Ascending aorta (tissue), 2 donors: ENCODE measurements around the gene POLG2. TPM values are rescaled to one million over a fixed set of nuclear protein-coding genes. Genes with fewer than 3 reads are reported as not detected.
"Not testable (repeated sequence)": the region's sequence is repeated elsewhere in the genome, so short reads cannot be mapped to it uniquely, and the experiment has no call there.

ENCODE experiments used
- DNase-seq, 2 donors: peaks; one replicate each; pipeline ENCODE4 v3.0.0-alpha.2; 2019; ENCODE audit warnings: low spot score in 2 of 2
- H3K27ac ChIP-seq, 2 donors: fragments of 200-600 bp; sonication (generic); one replicate each; pipeline ENCODE4 v1.5.1; 2016 to 2017; ENCODE audit warnings: mild to moderate bottlenecking in 1 of 2
- H3K27me3 ChIP-seq: fragments of 200-600 bp; sonication (generic); one replicate; pipeline ENCODE4 v1.5.1; 2017
- H3K36me3 ChIP-seq, 2 donors: fragments of 200-600 bp; sonication (generic); one replicate each; pipeline ENCODE4 v1.5.1; 2016
- H3K4me1 ChIP-seq, 2 donors: fragments of 200-600 bp; sonication (generic); one replicate each; pipeline ENCODE4 v1.5.1; 2016 to 2017; ENCODE audit warnings: mild to moderate bottlenecking in 1 of 2
- H3K4me3 ChIP-seq, 2 donors: fragments of 200-600 bp; sonication (generic); one replicate each; pipeline ENCODE4 v1.5.1; 2016 to 2017; ENCODE audit warnings: mild to moderate bottlenecking in 1 of 2
- H3K9me3 ChIP-seq, 2 donors: fragments of 200-600 bp; sonication (generic); one replicate each; pipeline ENCODE4 v1.5.1; 2016
- intact Hi-C: fragments of 100-400 bp; cut with DNase I; formaldehyde crosslinking; loops from one replicate; pipeline ENCODE4 v1.15.1; 2023
- total RNA-seq: library from RNA; depleted of rRNA; stranded (reverse); fragments of >200 nt; gene quantifications from one replicate; pipeline ENCODE4 v1.1.0, GENCODE V29; 2016
- TF ChIP-seq, protein P1 (sequence below), 3 experiments: fragments of 200-600 bp in 2 of 3; fragments of 450-650 bp in 1 of 3; sonication (generic) in 2 of 3; IDR thresholded peaks; one replicate each; pipeline ENCODE4 v1.5.1; 2016 to 2019; ENCODE audit warnings: antibody characterized with exemption in 3 of 3, mild to moderate bottlenecking in 1 of 3, moderate library complexity in 1 of 3

Gene POLG2
- total RNA-seq, 1 donor from 2014 or later: 1.5 TPM

DNA sequence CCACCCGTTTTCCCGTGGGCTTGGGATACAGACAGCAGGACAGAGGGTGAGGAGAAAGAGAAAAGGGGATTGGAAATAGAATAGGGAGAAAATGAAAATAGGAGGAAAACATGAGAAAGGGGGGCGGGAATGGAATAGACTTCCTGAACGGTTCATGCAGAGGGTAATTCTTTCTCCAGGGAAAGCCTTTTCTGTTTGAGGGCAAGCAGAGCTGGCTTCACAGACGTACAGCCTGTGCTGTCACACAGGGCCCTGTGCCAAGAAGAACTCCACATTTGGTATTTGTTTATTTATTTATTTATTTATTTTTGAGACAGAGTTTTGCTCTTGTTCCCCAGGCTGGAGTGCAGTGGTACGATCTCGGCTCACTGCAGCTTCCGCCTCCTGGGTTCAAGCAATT is 35.9 kb downstream of the POLG2 start:
- TF ChIP-seq, protein P1, sequence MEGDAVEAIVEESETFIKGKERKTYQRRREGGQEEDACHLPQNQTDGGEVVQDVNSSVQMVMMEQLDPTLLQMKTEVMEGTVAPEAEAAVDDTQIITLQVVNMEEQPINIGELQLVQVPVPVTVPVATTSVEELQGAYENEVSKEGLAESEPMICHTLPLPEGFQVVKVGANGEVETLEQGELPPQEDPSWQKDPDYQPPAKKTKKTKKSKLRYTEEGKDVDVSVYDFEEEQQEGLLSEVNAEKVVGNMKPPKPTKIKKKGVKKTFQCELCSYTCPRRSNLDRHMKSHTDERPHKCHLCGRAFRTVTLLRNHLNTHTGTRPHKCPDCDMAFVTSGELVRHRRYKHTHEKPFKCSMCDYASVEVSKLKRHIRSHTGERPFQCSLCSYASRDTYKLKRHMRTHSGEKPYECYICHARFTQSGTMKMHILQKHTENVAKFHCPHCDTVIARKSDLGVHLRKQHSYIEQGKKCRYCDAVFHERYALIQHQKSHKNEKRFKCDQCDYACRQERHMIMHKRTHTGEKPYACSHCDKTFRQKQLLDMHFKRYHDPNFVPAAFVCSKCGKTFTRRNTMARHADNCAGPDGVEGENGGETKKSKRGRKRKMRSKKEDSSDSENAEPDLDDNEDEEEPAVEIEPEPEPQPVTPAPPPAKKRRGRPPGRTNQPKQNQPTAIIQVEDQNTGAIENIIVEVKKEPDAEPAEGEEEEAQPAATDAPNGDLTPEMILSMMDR (IDR thresholded peaks at IDR 0.05): no peak
- H3K27me3 ChIP-seq: no peaks in the 10 kb centered on the region
- intact Hi-C loops: no loop called here
- DNase-seq: no peak
- H3K9me3 ChIP-seq: no peaks in the 10 kb centered on the region
- H3K36me3 ChIP-seq: no peaks in the 10 kb centered on the region
- no peaks in the 10 kb centered on the region for H3K4me1 ChIP-seq
- no peak overlapping the region for H3K4me3 ChIP-seq
- H3K27ac ChIP-seq: no peak overlapping the region

DNA sequence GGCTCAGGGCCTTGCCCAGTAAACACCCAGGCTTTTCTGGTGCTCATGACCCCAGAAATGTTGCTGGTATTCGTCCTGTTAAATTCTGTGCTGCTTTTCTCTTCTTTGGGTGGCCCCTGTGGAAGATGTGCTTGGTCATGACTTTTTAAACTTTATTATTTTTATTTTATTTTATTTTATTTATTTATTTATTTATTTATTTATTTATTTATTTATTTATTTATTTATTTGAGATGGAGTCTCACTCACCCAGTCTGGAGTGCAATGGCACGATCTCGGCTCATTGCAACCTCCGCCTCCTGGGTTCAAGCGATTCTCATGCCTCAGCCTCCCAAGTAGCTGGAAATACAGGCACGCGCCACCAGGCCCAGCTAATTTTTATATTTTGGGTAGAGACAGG is 37.0 kb downstream of the POLG2 start:
- intact Hi-C loops, H3K27me3 ChIP-seq, H3K4me3 ChIP-seq, DNase-seq, H3K4me1 ChIP-seq, H3K9me3 ChIP-seq, H3K27ac ChIP-seq, H3K36me3 ChIP-seq: not testable (repeated sequence)

DNA sequence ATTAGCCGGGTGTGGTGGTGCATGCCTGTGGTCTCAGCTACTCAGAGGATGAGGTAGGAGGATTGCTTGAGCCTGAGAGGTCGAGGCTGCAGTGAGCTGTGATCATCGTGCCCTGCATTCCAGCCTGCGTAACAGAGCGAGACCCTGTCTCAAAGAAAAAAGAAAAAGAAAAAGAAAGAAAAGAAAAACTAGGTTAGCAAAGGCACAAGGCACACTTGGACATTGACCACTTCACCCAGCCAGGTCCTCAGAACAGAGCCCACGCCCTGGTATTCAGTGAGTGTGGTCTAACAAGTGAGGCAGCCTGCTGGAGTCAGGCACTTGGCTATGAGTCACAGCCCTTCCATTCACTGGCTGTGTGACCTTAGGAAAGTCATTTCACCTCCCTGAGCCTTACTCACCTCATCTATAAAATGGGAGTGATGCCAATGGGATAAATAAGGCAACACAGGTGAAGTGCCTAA is 37.5 kb downstream of the POLG2 start:
- no peaks in the 10 kb centered on the region for H3K9me3 ChIP-seq
- intact Hi-C loops: no loop called here
- H3K36me3 ChIP-seq: no peaks in the 10 kb centered on the region
- H3K4me1 ChIP-seq: no peaks in the 10 kb centered on the region
- DNase-seq: no peak
- no peak overlapping the region for H3K4me3 ChIP-seq
- TF ChIP-seq, protein P1 (IDR thresholded peaks at IDR 0.05): no peak
- no peaks in the 10 kb centered on the region for H3K27me3 ChIP-seq
- no peak overlapping the region for H3K27ac ChIP-seq

DNA sequence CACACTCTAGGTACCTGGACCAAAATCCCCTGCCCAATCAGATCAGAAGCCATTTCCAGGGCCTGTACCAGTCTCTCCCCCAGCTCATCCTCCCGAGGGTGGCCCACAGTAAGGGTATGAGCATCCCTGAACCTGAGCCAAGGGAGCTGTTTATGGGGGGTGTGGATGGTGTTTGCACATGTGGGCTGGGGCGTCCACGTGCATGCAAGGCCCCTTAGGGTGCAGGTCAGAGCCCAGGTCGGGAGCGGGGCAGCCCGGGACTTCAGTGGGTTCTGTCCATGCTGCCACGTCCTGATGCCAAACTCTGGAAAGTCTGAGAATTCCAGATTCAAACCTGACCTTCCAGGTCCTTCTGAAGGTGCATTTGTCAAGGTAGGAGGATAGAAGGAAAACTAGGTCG is 38.1 kb downstream of the POLG2 start:
- Histone ChIP-seq H3K4me3 (no peak overlapping the region), H3K36me3 (no peaks in the 10 kb centered on the region), H3K27me3 (no peaks in the 10 kb centered on the region), H3K4me1 (no peaks in the 10 kb centered on the region), H3K9me3 (no peaks in the 10 kb centered on the region), H3K27ac (no peak overlapping the region)
- no peak for DNase-seq
- TF ChIP-seq, protein P1 (IDR thresholded peaks at IDR 0.05): no peak
- intact Hi-C loops: no loop called here

DNA sequence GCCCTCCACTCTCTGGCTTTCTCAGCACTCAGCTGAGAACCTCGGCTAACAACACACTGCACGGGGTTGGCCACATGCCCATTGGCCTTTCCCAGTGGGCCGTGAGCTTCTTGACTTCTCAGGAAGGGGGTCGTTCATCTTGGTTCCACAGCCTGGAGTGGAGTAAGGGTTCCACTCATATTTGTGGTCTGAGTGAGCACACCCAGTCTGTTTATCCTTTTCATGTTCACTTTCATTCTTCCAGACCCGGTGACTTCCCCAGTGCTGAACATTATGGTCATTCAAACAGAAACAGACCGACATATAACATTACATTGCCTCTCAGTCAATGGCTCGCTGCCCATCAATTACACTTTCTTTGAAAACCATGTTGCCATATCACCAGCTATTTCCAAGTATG is 39.7 kb downstream of the POLG2 start:
- DNase-seq: no peak
- TF ChIP-seq, protein P1 (IDR thresholded peaks at IDR 0.05): no peak
- intact Hi-C loops: no loop called here
- no peaks in the 10 kb centered on the region for H3K27me3 ChIP-seq
- no peak overlapping the region for H3K4me3 ChIP-seq
- H3K9me3 ChIP-seq: no peaks in the 10 kb centered on the region
- no peaks in the 10 kb centered on the region for H3K36me3 ChIP-seq
- H3K4me1 ChIP-seq: no peaks in the 10 kb centered on the region
- no peak overlapping the region for H3K27ac ChIP-seq

DNA sequence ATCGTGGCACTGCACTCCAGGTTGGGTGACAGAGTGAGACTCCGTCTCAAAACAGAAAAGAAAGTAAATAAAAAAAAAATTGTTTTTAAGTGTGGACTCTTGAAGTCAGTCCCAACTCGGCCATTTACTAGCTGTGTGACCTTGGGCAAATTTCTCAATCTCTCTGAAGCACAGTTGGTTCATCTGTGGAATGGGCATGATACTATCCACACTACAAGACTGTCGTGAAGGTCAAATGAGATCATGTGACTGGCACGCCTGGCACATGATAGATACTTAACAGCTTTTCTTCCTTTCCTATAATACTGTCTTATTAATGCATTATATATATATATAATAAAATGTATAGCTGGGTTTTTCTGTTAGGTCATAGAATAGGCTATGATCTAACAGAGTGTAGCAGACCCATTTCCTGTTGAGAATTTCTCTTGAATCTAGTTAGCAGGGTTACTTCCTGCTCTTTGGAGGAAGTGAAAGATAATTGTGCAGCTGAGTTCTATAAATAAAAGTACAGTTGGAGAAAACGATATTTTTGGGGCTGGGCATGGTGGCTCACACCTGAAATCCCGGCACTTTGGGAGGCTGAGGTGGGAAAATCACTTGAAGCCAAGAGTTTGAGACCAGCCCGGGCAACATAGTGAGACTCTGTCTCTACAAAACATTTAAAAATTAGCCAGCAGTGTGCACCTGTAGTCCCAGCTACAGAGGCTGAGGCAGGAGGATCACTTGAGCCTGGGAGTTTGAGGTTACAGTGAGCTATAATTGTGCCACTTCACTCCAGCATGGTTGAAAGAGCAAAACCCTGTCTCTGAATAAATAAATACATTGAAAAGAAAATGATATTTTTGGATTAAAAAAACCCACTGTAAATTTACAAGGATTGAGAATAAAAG is 40.6 kb downstream of the POLG2 start:
- DNase-seq: no peak
- no peaks in the 10 kb centered on the region for H3K36me3 ChIP-seq
- H3K9me3 ChIP-seq: no peaks in the 10 kb centered on the region
- TF ChIP-seq, protein P1 (IDR thresholded peaks at IDR 0.05): no peak
- no peaks in the 10 kb centered on the region for H3K27me3 ChIP-seq
- no peaks in the 10 kb centered on the region for H3K4me1 ChIP-seq
- no peak overlapping the region for H3K4me3 ChIP-seq
- no peak overlapping the region for H3K27ac ChIP-seq
- intact Hi-C loops: no loop called here
